Left ventricle myocardium inferior (tissue), 1 donor: ENCODE measurements around the gene HLA-DMA. TPM values are rescaled to one million over a fixed set of nuclear protein-coding genes. Genes with fewer than 3 reads are reported as not detected.
A peak's percentile ranks its signal among the peaks of the same experiment; 100 is the strongest.

ENCODE experiments used
- DNase-seq: peaks from one replicate; pipeline ENCODE4 v3.0.0-alpha.2; 2020
- H3K27ac ChIP-seq: fragments of 200-600 bp; replicated peaks from 2 replicates; pipeline ENCODE4 v1.8.0; 2021
- H3K27me3 ChIP-seq: fragments of 200-600 bp; 2 replicates; pipeline ENCODE4 v1.8.0; 2021; ENCODE audit warnings: low read depth
- H3K36me3 ChIP-seq: fragments of 200-600 bp; 2 replicates; pipeline ENCODE4 v1.8.0; 2021
- H3K4me1 ChIP-seq: fragments of 200-600 bp; 2 replicates; pipeline ENCODE4 v1.8.0; 2021
- H3K4me3 ChIP-seq: fragments of 200-600 bp; 2 replicates; pipeline ENCODE4 v1.8.0; 2021; ENCODE audit warnings: mild to moderate bottlenecking, moderate library complexity
- H3K9me3 ChIP-seq: fragments of 200-600 bp; replicated peaks from 2 replicates; pipeline ENCODE4 v1.8.0; 2021
- intact Hi-C: fragments of 100-400 bp; cut with micrococcal nuclease; formaldehyde crosslinking; loops from one replicate; pipeline ENCODE4 v1.11.0; 2022
- total RNA-seq: library from RNA; stranded (reverse); fragmentation: NEBNext Ultra II Directional; extraction: Animal tissue kit (Norgen Biotek cat#: 25700); gene quantifications from one replicate; pipeline ENCODE4 v1.2.1, GENCODE V29; 2021
- TF ChIP-seq, protein P1 (sequence below): fragments of 200-600 bp; IDR thresholded peaks from 2 replicates; pipeline ENCODE4 v1.8.0; 2021; ENCODE audit warnings: antibody characterized with exemption, mild to moderate bottlenecking, borderline replicate concordance
- donor health status: DM: no; HTN: yes; CAD: no; lungs with severe emphysema.

The HLA-DMA gene
- total RNA-seq, 1 donor from 2014 or later = 15.8 TPM

DNA sequence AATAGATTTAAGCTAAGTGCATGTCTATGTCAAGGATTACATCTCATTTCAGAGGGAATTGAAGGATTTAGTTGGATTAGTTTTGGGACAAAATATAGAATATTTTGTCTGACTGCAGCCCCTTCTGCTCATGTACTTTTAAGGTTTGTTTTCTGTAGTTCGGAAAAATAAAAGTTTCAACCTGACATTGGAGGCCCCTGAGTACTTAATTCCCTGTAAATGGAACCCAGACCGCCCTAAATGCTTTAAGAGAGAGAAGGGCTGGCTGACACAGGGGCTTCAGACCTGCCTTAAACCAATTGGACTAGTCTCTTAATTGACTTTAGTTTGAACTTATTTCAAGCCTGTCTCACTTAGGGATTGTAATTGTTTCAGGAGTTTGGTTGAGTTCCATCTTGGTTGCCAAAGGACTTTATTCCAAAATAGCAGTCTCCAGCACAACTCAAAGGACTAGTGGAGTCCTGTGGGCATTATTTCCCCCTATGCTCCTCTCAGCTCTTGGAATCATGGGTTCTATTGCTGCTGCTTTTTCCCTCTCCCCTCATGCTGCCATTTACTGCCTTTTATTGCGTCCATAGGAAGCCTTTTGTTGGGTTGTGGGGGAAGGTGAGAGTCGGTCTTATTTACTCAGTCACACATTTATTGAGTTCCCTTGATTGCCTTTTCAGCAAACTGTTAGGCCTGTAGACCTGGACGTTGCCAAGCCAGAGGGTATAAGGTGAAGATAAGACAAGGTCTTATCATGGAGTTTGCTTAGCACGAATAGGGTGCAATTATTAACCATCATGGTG is 30.0 kb upstream of the HLA-DMA start:
- intact Hi-C loops = loop anchor here (5.0 kb wide), 1 partner anchor 96 kb away; no protein-coding TSS in a partner anchor

DNA sequence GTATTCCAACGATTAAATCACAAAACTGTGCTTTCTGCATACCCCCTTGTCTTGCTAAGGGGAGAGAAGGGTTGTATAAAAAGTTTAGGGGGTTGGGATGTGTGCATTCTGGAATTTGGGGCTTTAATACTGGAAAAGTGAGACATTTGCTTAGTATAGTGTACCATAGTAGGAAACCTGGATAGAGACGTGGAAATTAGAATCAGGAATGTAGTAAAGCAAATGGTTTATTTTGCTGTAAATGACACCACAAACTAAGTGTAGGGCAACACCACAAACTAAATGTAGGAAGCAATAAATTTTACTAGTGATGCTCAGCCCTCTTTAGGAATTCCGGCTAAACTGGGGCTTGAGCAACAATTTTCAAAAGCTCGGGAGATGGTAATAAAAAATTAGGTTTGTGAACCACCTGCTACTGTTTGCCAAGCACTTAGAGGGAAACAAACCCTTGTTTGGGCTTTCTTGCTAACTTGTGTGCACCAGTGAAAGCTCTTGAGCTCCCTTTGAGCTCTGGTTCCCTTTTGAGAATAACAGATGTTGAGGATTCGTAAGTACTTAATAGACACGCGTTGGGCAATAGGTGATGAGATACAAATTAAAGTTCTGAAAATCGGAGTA is 29.3 kb upstream of the HLA-DMA start:
- no peaks in the 10 kb centered on the region for H3K27me3 ChIP-seq
- no peak for DNase-seq
- TF ChIP-seq, protein P1, sequence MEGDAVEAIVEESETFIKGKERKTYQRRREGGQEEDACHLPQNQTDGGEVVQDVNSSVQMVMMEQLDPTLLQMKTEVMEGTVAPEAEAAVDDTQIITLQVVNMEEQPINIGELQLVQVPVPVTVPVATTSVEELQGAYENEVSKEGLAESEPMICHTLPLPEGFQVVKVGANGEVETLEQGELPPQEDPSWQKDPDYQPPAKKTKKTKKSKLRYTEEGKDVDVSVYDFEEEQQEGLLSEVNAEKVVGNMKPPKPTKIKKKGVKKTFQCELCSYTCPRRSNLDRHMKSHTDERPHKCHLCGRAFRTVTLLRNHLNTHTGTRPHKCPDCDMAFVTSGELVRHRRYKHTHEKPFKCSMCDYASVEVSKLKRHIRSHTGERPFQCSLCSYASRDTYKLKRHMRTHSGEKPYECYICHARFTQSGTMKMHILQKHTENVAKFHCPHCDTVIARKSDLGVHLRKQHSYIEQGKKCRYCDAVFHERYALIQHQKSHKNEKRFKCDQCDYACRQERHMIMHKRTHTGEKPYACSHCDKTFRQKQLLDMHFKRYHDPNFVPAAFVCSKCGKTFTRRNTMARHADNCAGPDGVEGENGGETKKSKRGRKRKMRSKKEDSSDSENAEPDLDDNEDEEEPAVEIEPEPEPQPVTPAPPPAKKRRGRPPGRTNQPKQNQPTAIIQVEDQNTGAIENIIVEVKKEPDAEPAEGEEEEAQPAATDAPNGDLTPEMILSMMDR = no peak
- intact Hi-C loops = loop anchor here (5.0 kb wide), 1 partner anchor 95 kb away; no protein-coding TSS in a partner anchor
- H3K36me3 ChIP-seq = peaks cover 49% of the 10 kb centered on the region
- H3K27ac ChIP-seq = peak overlapping the region; percentile 9
- H3K9me3 ChIP-seq = no peaks in the 10 kb centered on the region
- peaks cover 55% of the 10 kb centered on the region for H3K4me1 ChIP-seq
- H3K4me3 ChIP-seq = no peak overlapping the region

More for the DNA sequence above, 30.0 kb upstream of the HLA-DMA start:
- Histone ChIP-seq H3K27me3 (no peaks in the 10 kb centered on the region), H3K27ac (no peak overlapping the region), H3K9me3 (no peaks in the 10 kb centered on the region), H3K4me1 (peaks cover 48% of the 10 kb centered on the region), H3K36me3 (peaks cover 42% of the 10 kb centered on the region), H3K4me3 (no peak overlapping the region)
- TF ChIP-seq, protein P1 = no peak
- no peak for DNase-seq

DNA sequence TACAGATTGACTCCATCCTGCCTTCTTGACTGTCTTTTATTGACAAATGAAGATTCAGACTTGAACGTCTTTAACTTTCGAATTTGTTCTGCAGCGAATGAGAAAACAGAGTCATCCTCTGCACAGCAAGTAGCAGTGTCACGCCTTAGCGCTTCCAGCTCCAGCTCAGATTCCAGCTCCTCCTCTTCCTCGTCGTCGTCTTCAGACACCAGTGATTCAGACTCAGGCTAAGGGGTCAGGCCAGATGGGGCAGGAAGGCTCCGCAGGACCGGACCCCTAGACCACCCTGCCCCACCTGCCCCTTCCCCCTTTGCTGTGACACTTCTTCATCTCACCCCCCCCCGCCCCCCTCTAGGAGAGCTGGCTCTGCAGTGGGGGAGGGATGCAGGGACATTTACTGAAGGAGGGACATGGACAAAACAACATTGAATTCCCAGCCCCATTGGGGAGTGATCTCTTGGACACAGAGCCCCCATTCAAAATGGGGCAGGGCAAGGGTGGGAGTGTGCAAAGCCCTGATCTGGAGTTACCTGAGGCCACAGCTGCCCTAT is 27.7 kb upstream of the HLA-DMA start:
- H3K9me3 ChIP-seq = no peaks in the 10 kb centered on the region
- no peak for DNase-seq
- no peak overlapping the region for H3K4me3 ChIP-seq
- intact Hi-C loops = loop anchor here (5.0 kb wide), 1 partner anchor 93 kb away; no protein-coding TSS in a partner anchor
- H3K36me3 ChIP-seq = peaks cover 65% of the 10 kb centered on the region
- no peak overlapping the region for H3K27ac ChIP-seq
- H3K27me3 ChIP-seq = no peaks in the 10 kb centered on the region
- H3K4me1 ChIP-seq = peaks cover 71% of the 10 kb centered on the region
- TF ChIP-seq, protein P1 = no peak

DNA sequence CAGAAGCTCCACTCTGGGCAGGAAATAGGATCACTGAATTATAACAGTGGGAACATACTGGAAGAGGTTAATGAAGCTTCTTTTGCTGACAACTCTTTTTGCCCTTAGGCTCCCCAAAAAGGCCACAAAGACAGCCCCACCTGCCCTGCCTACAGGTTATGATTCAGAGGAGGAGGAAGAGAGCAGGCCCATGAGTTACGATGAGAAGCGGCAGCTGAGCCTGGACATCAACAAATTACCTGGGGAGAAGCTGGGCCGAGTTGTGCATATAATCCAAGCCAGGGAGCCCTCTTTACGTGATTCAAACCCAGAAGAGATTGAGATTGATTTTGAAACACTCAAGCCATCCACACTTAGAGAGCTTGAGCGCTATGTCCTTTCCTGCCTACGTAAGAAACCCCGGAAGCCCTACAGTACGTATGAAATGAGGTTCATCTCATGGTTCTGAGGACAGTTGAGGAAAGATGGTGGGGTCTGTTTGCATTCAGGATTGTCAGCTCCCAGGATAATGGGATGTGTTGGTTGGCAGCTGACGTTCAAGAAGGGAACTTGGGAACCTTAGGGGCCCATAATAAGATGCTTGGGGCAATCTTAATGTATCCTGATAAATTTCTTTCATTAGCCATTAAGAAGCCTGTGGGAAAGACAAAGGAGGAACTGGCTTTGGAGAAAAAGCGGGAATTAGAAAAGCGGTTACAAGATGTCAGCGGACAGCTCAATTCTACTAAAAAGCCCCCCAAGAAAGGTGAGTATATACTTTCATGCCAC is 27.0 kb upstream of the HLA-DMA start:
- Histone ChIP-seq H3K4me3 (no peak overlapping the region), H3K27me3 (no peaks in the 10 kb centered on the region), H3K4me1 (peaks cover 78% of the 10 kb centered on the region), H3K9me3 (no peaks in the 10 kb centered on the region), H3K27ac (no peak overlapping the region), H3K36me3 (peaks cover 72% of the 10 kb centered on the region)
- TF ChIP-seq, protein P1 = no peak
- intact Hi-C loops = loop anchor here (5.0 kb wide), 1 partner anchor 93 kb away; no protein-coding TSS in a partner anchor
- no peak for DNase-seq

DNA sequence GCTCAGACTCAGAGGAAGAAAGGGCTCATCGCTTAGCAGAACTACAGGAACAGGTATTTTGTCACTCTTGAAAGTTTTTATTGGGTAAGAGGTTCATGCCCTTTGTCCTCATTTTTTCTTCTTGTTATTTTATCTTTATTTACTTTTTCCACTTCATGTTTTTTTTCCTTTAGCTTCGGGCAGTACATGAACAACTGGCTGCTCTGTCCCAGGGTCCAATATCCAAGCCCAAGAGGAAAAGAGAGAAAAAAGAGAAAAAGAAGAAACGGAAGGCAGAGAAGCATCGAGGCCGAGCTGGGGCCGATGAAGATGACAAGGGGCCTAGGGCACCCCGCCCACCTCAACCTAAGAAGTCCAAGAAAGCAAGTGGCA is 25.0 kb upstream of the HLA-DMA start:
- peaks cover 92% of the 10 kb centered on the region for H3K36me3 ChIP-seq
- intact Hi-C loops = no loop called here
- DNase-seq = no peak
- H3K9me3 ChIP-seq = no peaks in the 10 kb centered on the region
- no peak overlapping the region for H3K27ac ChIP-seq
- peak overlapping the region; percentile 22 for H3K4me3 ChIP-seq
- H3K4me1 ChIP-seq = peaks cover 94% of the 10 kb centered on the region
- TF ChIP-seq, protein P1 = no peak
- no peaks in the 10 kb centered on the region for H3K27me3 ChIP-seq
